ENCODE measurements around the gene CAMK2A.

- TF ChIP-seq CTCF (IDR thresholded peaks at IDR 0.05): no peak
- no peak for TF ChIP-seq POLR2A (IDR thresholded peaks at IDR 0.05)
Observed at GRCh38 chr5:150176745-150177477, 112.7 kb downstream of the CAMK2A start.
